T-cell (primary cell): ENCODE results near the gene KCNK16. TPM values are rescaled to one million over a fixed set of nuclear protein-coding genes. Genes with fewer than 3 reads are reported as not detected.
A peak's percentile ranks its signal among the peaks of the same experiment; 100 is the strongest.

ENCODE experiments used
- ATAC-seq, 4 experiments: fragments of 200-7000 bp in 3 of 4; fragments of 150-1000 bp in 1 of 4; cut with Tn5 transposase; replicated peaks in 1 of 4; 1 replicate in 3 of 4; 2 replicates in 1 of 4; pipeline ENCODE4 v1.10.0; 2021; ENCODE audit warnings: moderate library complexity in 3 of 4, mild to moderate bottlenecking in 2 of 4, moderate number of reproducible peaks in 1 of 4
- CTCF ChIA-PET, 2 donors: fragments of 300-600 bp; sonication (Branson Sonifier 250); formaldehyde crosslinking; loops; one replicate each; lab custom pipeline; 2022; ENCODE audit warnings: antibody characterized with exemption in 2 of 2; lab: Charles Lee
- POLR2A ChIA-PET, 2 donors: fragments of 300-600 bp; sonication (Branson Sonifier 250); formaldehyde crosslinking; loops; one replicate each; lab custom pipeline; 2022; ENCODE audit warnings: antibody characterized with exemption in 2 of 2; lab: Charles Lee
- DNase-seq, 35 experiments: peaks; one replicate each; pipeline versions ENCODE4 v3.0.0 to v3.0.0-alpha.2; 2013 to 2023
- H3K27ac ChIP-seq: one replicate; pipeline ENCODE4 v1.5.1; 2013; ENCODE audit warnings: low read length
- H3K27me3 ChIP-seq, 2 experiments: replicated peaks in 1 of 2; 1 replicate in 1 of 2; 2 replicates in 1 of 2; pipeline versions ENCODE4 v1.6.1 to v1.7.0; 2013; ENCODE audit warnings: low read length in 1 of 2, mixed read lengths in 1 of 2; ENCODE audit not compliant: control insufficient read depth in 2 of 2, insufficient read depth in 2 of 2; ENCODE audit errors: extremely low read depth in 1 of 2
- H3K36me3 ChIP-seq, 2 donors: 1 replicate in 1 of 2; 2 replicates in 1 of 2; pipeline versions ENCODE4 v1.6.1 to v1.7.0; 2013; ENCODE audit warnings: low read length in 1 of 2; ENCODE audit not compliant: control insufficient read depth in 2 of 2, insufficient read depth in 1 of 2; ENCODE audit errors: extremely low read depth in 1 of 2
- H3K4me1 ChIP-seq, 2 experiments: 1 replicate in 1 of 2; 2 replicates in 1 of 2; pipeline versions ENCODE4 v1.6.1 to v1.7.0; 2013; ENCODE audit warnings: low read length in 2 of 2, mixed read lengths in 1 of 2; ENCODE audit not compliant: insufficient read depth in 2 of 2, control insufficient read depth in 1 of 2; ENCODE audit errors: extremely low read depth in 1 of 2
- H3K4me3 ChIP-seq, 2 donors: 1 replicate in 1 of 2; 2 replicates in 1 of 2; pipeline versions ENCODE4 v1.5.1 to v1.7.0; 2013; ENCODE audit warnings: mild to moderate bottlenecking in 2 of 2, low read length in 1 of 2, moderate library complexity in 1 of 2; ENCODE audit not compliant: control insufficient read depth in 1 of 2; ENCODE audit errors: extremely low read depth in 1 of 2
- H3K9me3 ChIP-seq: 2 replicates; pipeline ENCODE4 v1.7.0; 2013
- H3K27ac Mint-ChIP-seq, 2 donors: one replicate each; pipeline ENCODE4 v1.8.0; 2020 to 2021; ENCODE audit warnings: mild to moderate bottlenecking in 2 of 2, mixed read lengths in 2 of 2
- H3K27me3 Mint-ChIP-seq, 2 donors: one replicate each; pipeline ENCODE4 v1.8.0; 2021 to 2022; ENCODE audit warnings: mixed read lengths in 2 of 2
- H3K36me3 Mint-ChIP-seq: one replicate; pipeline ENCODE4 v1.8.0; 2021; ENCODE audit warnings: mixed read lengths
- H3K4me1 Mint-ChIP-seq, 3 donors: one replicate each; pipeline ENCODE4 v1.8.0; 2020 to 2022; ENCODE audit warnings: mixed read lengths in 3 of 3, mild to moderate bottlenecking in 1 of 3
- H3K4me3 Mint-ChIP-seq, 3 donors: one replicate each; pipeline ENCODE4 v1.8.0; 2020 to 2022; ENCODE audit warnings: mild to moderate bottlenecking in 3 of 3, mixed read lengths in 3 of 3, moderate library complexity in 3 of 3
- H3K9me3 Mint-ChIP-seq, 3 donors: one replicate each; pipeline ENCODE4 v1.8.0; 2020 to 2022; ENCODE audit warnings: mixed read lengths in 3 of 3
- WGBS: methylation state at CpG from one replicate; pipeline ENCODE4 v1.1.5; 2013; ENCODE audit warnings: missing lambda C conversion rate; ENCODE audit not compliant: insufficient coverage; 5-methylcytosine and 5-hydroxymethylcytosine counted together
- total RNA-seq, 35 experiments: library from RNA in 6 of 35; stranded (reverse) in 6 of 35; fragments of 120-200 nt in 1 of 35; gene quantifications; one replicate each; pipeline versions ENCODE4 v1.2.1 to v1.2.4 and lab custom pipeline; 2013 to 2026

KCNK16 gene
- total RNA-seq, 5 donors from 2014 or later (not counting 1 experiment from before 2014, with no cell fraction given): not detected

GRCh38 chr6:39353698-39354315, 31.3 kb upstream of the KCNK16 start:
- Histone ChIP-seq H3K4me3 (no peak overlapping the region), H3K27ac (no peak overlapping the region), H3K36me3 (no peaks in the 10 kb centered on the region), H3K27me3 (peaks cover 0 to 3% of the 10 kb centered on the region in 2 experiments), H3K4me1 (no peaks in the 10 kb centered on the region), H3K9me3 (no peaks in the 10 kb centered on the region)
- Mint-ChIP-seq H3K4me3 (no peak overlapping the region), H3K27me3 (peaks cover 0 to 2% of the 10 kb centered on the region in 2 donors), H3K4me1 (no peaks in the 10 kb centered on the region), H3K36me3 (no peaks in the 10 kb centered on the region), H3K9me3 (no peaks in the 10 kb centered on the region), H3K27ac (no peak overlapping the region)
- ATAC-seq (no peak), DNase-seq (no peak)
- WGBS: 89% methylated on average over 7 of the region's 7 CpGs
- ChIA-PET CTCF (interaction anchor here (0.5 to 0.6 kb wide), 4 partner anchors 13 to 1674 kb away, joined by 3 to 4 read pairs (median 3); no protein-coding TSS in a partner anchor), POLR2A (interaction anchor here in 1 of 2 donors (0.6 kb wide), 1 partner anchor 307 kb away, joined by 7 read pairs; no protein-coding TSS in a partner anchor)

- no peaks in the 10 kb centered on the region for H3K36me3 ChIP-seq
- H3K4me1 ChIP-seq: no peaks in the 10 kb centered on the region
- CTCF ChIA-PET: interaction anchor here in 1 of 2 donors (0.5 kb wide), 1 partner anchor 356 kb away, joined by 4 read pairs; no protein-coding TSS in a partner anchor
- H3K36me3 Mint-ChIP-seq: no peaks in the 10 kb centered on the region
- DNase-seq (no peak), ATAC-seq (no peak)
- peaks cover 0 to 5% of the 10 kb centered on the region in 2 experiments for H3K27me3 ChIP-seq
- H3K4me3 Mint-ChIP-seq: no peak overlapping the region
- H3K27ac Mint-ChIP-seq: no peak overlapping the region
- H3K27ac ChIP-seq: no peak overlapping the region
- POLR2A ChIA-PET: no interaction called here
- peaks cover 0 to 5% of the 10 kb centered on the region in 2 donors for H3K27me3 Mint-ChIP-seq
- H3K4me1 Mint-ChIP-seq: no peaks in the 10 kb centered on the region
- no peak overlapping the region for H3K4me3 ChIP-seq
- WGBS: 90% methylated on average over 3 of the region's 13 CpGs
- H3K9me3 Mint-ChIP-seq: no peaks in the 10 kb centered on the region
- no peaks in the 10 kb centered on the region for H3K9me3 ChIP-seq
Measured at GRCh38 chr6:39350723-39351505, 28.4 kb upstream of the KCNK16 start.

GRCh38 chr6:39348740-39349139, 26.2 kb upstream of the KCNK16 start:
- no peaks in the 10 kb centered on the region for H3K36me3 Mint-ChIP-seq
- H3K27ac ChIP-seq: no peak overlapping the region
- H3K4me3 ChIP-seq: no peak overlapping the region
- DNase-seq (no peak), ATAC-seq (no peak)
- no peaks in the 10 kb centered on the region for H3K4me1 ChIP-seq
- H3K27me3 Mint-ChIP-seq: peaks cover 0 to 5% of the 10 kb centered on the region in 2 donors
- H3K9me3 Mint-ChIP-seq: no peaks in the 10 kb centered on the region
- H3K36me3 ChIP-seq: no peaks in the 10 kb centered on the region
- CTCF ChIA-PET: no interaction called here
- no peaks in the 10 kb centered on the region for H3K4me1 Mint-ChIP-seq
- H3K9me3 ChIP-seq: no peaks in the 10 kb centered on the region
- H3K27me3 ChIP-seq: peaks cover 0 to 12% of the 10 kb centered on the region in 2 experiments
- POLR2A ChIA-PET: no interaction called here
- 81% methylated on average over 14 of the region's 15 CpGs for WGBS
- H3K27ac Mint-ChIP-seq: no peak overlapping the region
- no peak overlapping the region for H3K4me3 Mint-ChIP-seq

- ATAC-seq (peak in 3 of 4 experiments; percentile 48 to 73 (median 61)), DNase-seq (peak in 30 of 35 experiments; percentile 11 to 61 (median 31))
- peaks cover 0 to 3% of the 10 kb centered on the region in 2 experiments for H3K4me1 ChIP-seq
- no peaks in the 10 kb centered on the region for H3K9me3 ChIP-seq
- Mint-ChIP-seq H3K9me3 (no peaks in the 10 kb centered on the region), H3K27me3 (peaks cover 0 to 5% of the 10 kb centered on the region in 2 donors), H3K4me3 (no peak overlapping the region), H3K36me3 (no peaks in the 10 kb centered on the region), H3K4me1 (peaks cover 0 to 2% (median 0%) of the 10 kb centered on the region in 3 donors), H3K27ac (no peak overlapping the region)
- ChIA-PET POLR2A (no interaction called here), CTCF (no interaction called here)
- H3K4me3 ChIP-seq: no peak overlapping the region
- no peaks in the 10 kb centered on the region for H3K36me3 ChIP-seq
- peaks cover 0 to 16% of the 10 kb centered on the region in 2 experiments for H3K27me3 ChIP-seq
- no peak overlapping the region for H3K27ac ChIP-seq
- 30% methylated on average over 8 of the region's 9 CpGs for WGBS
Measured at GRCh38 chr6:39347906-39348585, 25.5 kb upstream of the KCNK16 start.

GRCh38 chr6:39347206-39347605, 24.7 kb upstream of the KCNK16 start:
- POLR2A ChIA-PET: no interaction called here

GRCh38 chr6:39344821-39345280, 22.3 kb upstream of the KCNK16 start:
- H3K4me3 Mint-ChIP-seq: no peak overlapping the region
- ChIA-PET CTCF (no interaction called here), POLR2A (no interaction called here)
- H3K36me3 Mint-ChIP-seq: no peaks in the 10 kb centered on the region
- H3K27ac ChIP-seq: no peak overlapping the region
- H3K9me3 Mint-ChIP-seq: no peaks in the 10 kb centered on the region
- no peak for DNase-seq
- H3K36me3 ChIP-seq: no peaks in the 10 kb centered on the region
- H3K27me3 ChIP-seq: peaks cover 0 to 34% of the 10 kb centered on the region in 2 experiments
- H3K4me3 ChIP-seq: no peak overlapping the region
- peaks cover 0 to 2% (median 0%) of the 10 kb centered on the region in 3 donors for H3K4me1 Mint-ChIP-seq
- 83% methylated on average over 5 of the region's 7 CpGs for WGBS
- peaks cover 0 to 3% of the 10 kb centered on the region in 2 experiments for H3K4me1 ChIP-seq
- no peak for ATAC-seq
- no peak overlapping the region for H3K27ac Mint-ChIP-seq
- no peaks in the 10 kb centered on the region for H3K9me3 ChIP-seq
- peaks cover 2 to 8% of the 10 kb centered on the region in 2 donors for H3K27me3 Mint-ChIP-seq

More at GRCh38 chr6:39347206-39347605, 24.7 kb upstream of the KCNK16 start:
- Mint-ChIP-seq H3K27me3 (peaks cover 0 to 5% of the 10 kb centered on the region in 2 donors), H3K9me3 (no peaks in the 10 kb centered on the region), H3K4me3 (no peak overlapping the region), H3K4me1 (peaks cover 0 to 2% (median 0%) of the 10 kb centered on the region in 3 donors), H3K27ac (no peak overlapping the region), H3K36me3 (no peaks in the 10 kb centered on the region)
- Histone ChIP-seq H3K27ac (no peak overlapping the region), H3K36me3 (no peaks in the 10 kb centered on the region), H3K27me3 (peaks cover 0 to 21% of the 10 kb centered on the region in 2 experiments), H3K9me3 (no peaks in the 10 kb centered on the region), H3K4me1 (peaks cover 0 to 3% of the 10 kb centered on the region in 2 experiments), H3K4me3 (no peak overlapping the region)
- no peak for DNase-seq
- no peak for ATAC-seq
- WGBS: 76% methylated on average over 2 of the region's 6 CpGs
- CTCF ChIA-PET: interaction anchor here in 1 of 2 donors (0.6 kb wide), 1 partner anchor 178 kb away, joined by 3 read pairs; no protein-coding TSS in a partner anchor
